Subcutaneous adipose tissue (tissue), 4 donors: ENCODE measurements around the gene IGFBP1. TPM values are rescaled to one million over a fixed set of nuclear protein-coding genes. Genes with fewer than 3 reads are reported as not detected.

ENCODE experiments used
- CTCF ChIP-seq: fragments of 450-650 bp; IDR thresholded peaks from one replicate; pipeline ENCODE4 v1.5.1; 2016; ENCODE audit warnings: low read depth, mild to moderate bottlenecking, control low read depth, antibody characterized with exemption, moderate library complexity
- total RNA-seq, 4 donors: library from RNA; depleted of rRNA; stranded (reverse); fragments of >200 nt; gene quantifications; one replicate each; pipeline ENCODE4 v1.1.0, GENCODE V29; 2016

The IGFBP1 gene
- total RNA-seq, 4 donors from 2014 or later = not detected

- no peak for TF ChIP-seq CTCF
Measured at GRCh38 chr7:45882465-45882810, 5.8 kb upstream of the IGFBP1 start.

- TF ChIP-seq CTCF = no peak
Measured at GRCh38 chr7:45884136-45884535, 4.2 kb upstream of the IGFBP1 start.

GRCh38 chr7:45885264-45885882 is 2.9 kb upstream of the IGFBP1 start:
- no peak for TF ChIP-seq CTCF

- TF ChIP-seq CTCF = no peak
Measured at GRCh38 chr7:45886931-45887667, 1.2 kb upstream of the IGFBP1 start.

GRCh38 chr7:45888993-45889366 is 692 bp downstream of the IGFBP1 start:
- TF ChIP-seq CTCF = no peak

- no peak for TF ChIP-seq CTCF
Measured at GRCh38 chr7:45889367-45890067, 1.2 kb downstream of the IGFBP1 start.

- no peak for TF ChIP-seq CTCF
Measured at GRCh38 chr7:45890125-45890901, 2.0 kb downstream of the IGFBP1 start.
